ENCODE results near the gene MRPS9.

DNA sequence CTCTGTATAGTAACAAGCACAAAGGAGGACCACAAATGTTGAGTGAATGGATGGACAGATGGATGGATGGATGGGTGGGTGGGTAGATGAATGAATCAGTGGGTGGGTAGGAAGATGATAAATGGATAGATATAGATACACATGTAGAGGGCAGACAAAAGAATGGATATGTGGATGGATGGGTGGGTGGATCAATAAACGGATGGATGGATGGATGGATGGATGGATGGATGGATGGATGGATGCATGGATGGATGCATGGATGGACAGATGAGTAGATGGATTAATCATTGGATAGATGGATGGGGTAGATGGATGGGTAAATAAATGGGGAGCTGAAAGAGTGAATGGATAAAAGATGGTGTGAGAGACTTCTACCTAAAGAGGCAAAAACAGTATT, 111.4 kb downstream of the MRPS9 start:
- TF ChIP-seq, protein P1, sequence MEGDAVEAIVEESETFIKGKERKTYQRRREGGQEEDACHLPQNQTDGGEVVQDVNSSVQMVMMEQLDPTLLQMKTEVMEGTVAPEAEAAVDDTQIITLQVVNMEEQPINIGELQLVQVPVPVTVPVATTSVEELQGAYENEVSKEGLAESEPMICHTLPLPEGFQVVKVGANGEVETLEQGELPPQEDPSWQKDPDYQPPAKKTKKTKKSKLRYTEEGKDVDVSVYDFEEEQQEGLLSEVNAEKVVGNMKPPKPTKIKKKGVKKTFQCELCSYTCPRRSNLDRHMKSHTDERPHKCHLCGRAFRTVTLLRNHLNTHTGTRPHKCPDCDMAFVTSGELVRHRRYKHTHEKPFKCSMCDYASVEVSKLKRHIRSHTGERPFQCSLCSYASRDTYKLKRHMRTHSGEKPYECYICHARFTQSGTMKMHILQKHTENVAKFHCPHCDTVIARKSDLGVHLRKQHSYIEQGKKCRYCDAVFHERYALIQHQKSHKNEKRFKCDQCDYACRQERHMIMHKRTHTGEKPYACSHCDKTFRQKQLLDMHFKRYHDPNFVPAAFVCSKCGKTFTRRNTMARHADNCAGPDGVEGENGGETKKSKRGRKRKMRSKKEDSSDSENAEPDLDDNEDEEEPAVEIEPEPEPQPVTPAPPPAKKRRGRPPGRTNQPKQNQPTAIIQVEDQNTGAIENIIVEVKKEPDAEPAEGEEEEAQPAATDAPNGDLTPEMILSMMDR (IDR thresholded peaks at IDR 0.05; ENCODE audit: poor library complexity, severe bottlenecking) = no peak
- TF ChIP-seq EP300 (conservative IDR thresholded peaks at IDR 0.05; ENCODE audit: poor library complexity, severe bottlenecking) = no peak
- no peak for TF ChIP-seq EZH2 (IDR thresholded peaks at IDR 0.05; ENCODE audit: borderline replicate concordance, insufficient read depth, low read length, poor library complexity, severe bottlenecking)
- no peak for TF ChIP-seq TAF1 (IDR thresholded peaks at IDR 0.05; ENCODE audit: low read depth)
- TF ChIP-seq, protein P2, sequence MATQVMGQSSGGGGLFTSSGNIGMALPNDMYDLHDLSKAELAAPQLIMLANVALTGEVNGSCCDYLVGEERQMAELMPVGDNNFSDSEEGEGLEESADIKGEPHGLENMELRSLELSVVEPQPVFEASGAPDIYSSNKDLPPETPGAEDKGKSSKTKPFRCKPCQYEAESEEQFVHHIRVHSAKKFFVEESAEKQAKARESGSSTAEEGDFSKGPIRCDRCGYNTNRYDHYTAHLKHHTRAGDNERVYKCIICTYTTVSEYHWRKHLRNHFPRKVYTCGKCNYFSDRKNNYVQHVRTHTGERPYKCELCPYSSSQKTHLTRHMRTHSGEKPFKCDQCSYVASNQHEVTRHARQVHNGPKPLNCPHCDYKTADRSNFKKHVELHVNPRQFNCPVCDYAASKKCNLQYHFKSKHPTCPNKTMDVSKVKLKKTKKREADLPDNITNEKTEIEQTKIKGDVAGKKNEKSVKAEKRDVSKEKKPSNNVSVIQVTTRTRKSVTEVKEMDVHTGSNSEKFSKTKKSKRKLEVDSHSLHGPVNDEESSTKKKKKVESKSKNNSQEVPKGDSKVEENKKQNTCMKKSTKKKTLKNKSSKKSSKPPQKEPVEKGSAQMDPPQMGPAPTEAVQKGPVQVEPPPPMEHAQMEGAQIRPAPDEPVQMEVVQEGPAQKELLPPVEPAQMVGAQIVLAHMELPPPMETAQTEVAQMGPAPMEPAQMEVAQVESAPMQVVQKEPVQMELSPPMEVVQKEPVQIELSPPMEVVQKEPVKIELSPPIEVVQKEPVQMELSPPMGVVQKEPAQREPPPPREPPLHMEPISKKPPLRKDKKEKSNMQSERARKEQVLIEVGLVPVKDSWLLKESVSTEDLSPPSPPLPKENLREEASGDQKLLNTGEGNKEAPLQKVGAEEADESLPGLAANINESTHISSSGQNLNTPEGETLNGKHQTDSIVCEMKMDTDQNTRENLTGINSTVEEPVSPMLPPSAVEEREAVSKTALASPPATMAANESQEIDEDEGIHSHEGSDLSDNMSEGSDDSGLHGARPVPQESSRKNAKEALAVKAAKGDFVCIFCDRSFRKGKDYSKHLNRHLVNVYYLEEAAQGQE (IDR thresholded peaks at IDR 0.05; ENCODE audit: borderline replicate concordance) = no peak
- no peak for TF ChIP-seq POLR2AphosphoS5 (IDR thresholded peaks at IDR 0.05)
- TF ChIP-seq RAD21 (conservative IDR thresholded peaks at IDR 0.05) = no peak
- TF ChIP-seq MXI1 (conservative IDR thresholded peaks at IDR 0.05; ENCODE audit: poor library complexity, severe bottlenecking) = no peak
- TF ChIP-seq SMC3 (conservative IDR thresholded peaks at IDR 0.05; ENCODE audit: poor library complexity) = no peak

All from neural cell (in vitro differentiated cells).